Hematopoietic multipotent progenitor cell treated with erythropoietin and hydrocortisone succinate and interleukin-3 and kit ligand, for 4 days (in vitro differentiated cells): ENCODE measurements around the gene LMNA.

Experiments
- DNase-seq: peaks from one replicate; pipeline ENCODE4 v3.0.0-alpha.2; 2015

The LMNA gene

DNA sequence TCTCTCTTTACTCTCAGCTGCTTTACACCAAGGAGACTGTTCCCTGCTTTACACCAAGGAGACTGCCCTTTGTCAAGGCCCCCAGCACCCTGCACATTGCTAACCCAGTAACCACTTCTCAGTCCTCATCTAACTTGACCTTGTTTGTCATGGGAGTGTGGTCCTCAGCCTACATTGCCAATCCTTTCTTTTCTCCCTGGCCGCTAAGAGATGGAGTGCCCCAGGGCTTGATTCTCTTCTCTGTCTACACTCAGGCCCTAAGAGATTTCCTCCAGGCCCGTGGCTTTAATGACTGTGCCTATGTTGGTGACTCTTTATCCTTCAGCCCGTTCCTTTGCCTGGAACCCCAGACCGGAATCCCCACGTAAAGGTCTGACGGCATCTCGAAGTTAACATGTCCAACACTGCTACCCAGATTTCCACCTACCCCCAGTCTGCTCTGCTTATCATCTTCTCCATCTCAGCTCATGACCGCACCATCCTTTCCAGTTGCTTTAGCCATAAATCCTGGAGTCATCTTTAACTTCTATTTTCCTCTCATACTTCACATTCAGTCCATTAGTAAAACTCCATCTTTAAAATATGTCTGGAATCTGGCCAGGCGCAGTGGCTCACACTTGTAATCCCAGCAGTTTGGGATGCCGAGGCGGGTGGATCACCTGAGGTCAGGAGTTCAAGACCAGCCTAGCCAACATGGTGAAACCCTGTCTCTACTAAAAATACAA is 29.4 kb downstream of the LMNA start:
- no peak for DNase-seq

GRCh38 chr1:156144742-156145141 is 30.2 kb downstream of the LMNA start:
- DNase-seq, result no peak

DNA sequence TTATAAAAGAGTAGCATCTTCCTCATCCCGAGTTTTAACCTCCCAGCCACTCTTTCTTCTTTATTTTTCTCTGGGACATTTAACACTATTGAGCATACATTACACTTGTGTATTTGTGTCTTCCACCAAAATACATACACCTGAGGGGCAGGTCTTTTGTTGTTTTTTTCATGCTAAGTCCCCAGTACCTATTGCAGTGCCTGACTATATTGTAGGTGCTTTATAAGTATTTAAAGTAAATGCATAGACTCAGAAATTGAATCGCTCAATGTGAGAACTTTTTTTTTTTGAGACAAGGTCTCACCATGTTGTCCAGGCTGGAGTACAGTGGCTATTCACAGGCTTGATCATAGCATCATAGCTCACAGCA is 31.1 kb downstream of the LMNA start:
- DNase-seq, result no peak

DNA sequence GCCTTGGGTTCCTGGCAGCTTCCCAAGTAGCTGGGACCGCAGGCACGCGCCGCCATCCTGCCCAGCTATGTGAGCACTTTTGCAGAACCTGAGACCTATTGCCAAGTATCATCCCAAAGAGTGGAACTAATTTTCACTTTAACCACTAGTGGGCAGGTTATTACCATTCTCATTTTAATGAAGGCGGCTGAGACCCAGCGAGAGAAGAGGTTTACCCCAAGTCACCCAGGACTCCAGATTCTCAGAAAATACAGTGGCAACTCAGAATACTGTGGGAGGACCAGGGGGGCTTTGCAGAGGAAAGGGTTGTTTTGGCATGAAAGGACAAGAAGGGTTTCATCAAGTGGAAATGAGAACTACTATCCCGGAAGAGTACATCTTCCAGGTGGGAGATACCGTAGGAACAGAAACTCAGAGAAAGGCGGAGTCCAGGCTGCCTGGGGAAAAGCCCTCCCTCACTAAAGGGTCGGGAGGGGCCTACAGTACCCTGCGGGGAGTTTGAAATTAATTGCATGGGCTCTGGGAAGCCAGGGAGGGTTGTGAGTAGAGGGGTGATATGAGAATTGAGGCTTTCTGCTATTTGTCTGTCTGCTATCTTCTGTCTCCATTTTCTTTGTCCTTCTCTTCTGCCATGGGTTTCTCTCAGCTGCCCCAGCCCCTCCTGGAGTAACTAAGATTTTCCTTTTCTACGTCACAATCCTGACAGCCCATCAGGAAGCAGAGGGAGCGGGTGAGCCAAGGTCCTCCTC is 31.7 kb downstream of the LMNA start:
- peak; percentile 94 for DNase-seq

GRCh38 chr1:156146769-156147405 is 32.4 kb downstream of the LMNA start:
- DNase-seq, result peak; percentile 78

GRCh38 chr1:156148216-156148615 is 33.7 kb downstream of the LMNA start:
- DNase-seq, result peak; percentile 85

GRCh38 chr1:156149374-156150332 is 35.1 kb downstream of the LMNA start:
- no peak for DNase-seq

DNA sequence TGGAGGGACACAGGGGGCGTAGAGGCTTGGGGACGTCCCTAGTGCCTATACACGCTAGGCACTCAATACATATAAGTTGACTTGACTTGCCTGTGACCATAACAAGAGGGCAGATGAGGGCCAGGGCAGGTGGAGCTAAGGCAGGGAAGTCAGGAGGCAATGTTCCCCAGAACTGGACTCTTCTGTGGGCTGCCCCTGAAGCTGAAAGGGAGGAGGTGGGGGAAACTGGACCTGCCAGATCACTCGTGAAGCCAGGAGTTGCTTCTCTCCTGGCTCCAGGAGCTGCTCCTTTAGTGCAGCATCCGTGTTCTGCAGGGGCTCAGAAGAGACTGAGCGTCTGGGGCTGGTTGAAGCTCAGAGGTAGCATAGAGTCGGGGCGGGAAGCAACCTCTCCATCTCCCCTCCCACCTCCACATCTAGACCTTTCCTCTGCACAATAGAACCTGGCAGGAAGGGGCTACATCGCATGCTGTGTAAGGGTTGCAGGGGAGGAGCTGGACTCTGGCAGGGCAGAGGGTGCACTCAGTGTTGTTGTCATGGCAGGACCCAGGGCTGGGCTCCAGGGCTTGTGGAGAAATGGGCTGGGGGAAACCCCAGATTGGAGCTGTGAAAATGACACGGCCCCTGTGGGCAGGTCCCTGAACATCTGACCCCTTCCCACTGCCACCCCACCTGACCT is 36.0 kb downstream of the LMNA start:
- no peak for DNase-seq

- DNase-seq, result no peak
Measured at GRCh38 chr1:156151093-156151688, 36.7 kb downstream of the LMNA start.

DNA sequence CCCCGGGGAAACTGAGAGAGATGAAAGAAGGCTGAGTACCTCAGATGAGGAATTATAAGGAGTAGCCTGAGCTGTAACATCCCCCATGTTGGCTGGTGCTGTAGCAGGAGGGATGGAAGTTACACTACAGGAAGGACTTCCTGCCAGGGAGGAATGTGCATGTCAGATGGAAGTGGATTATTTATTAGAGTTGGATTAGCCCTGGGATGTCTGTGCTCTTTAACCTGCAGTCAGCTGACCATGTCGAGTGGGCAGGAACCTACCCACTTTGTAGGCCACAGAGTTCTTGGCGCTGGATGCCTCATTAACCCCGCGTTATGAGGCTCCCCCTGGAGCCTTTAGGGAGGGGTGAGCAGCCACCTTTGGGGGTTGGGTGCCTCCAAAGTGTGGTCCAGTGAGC is 38.1 kb downstream of the LMNA start:
- no peak for DNase-seq

DNA sequence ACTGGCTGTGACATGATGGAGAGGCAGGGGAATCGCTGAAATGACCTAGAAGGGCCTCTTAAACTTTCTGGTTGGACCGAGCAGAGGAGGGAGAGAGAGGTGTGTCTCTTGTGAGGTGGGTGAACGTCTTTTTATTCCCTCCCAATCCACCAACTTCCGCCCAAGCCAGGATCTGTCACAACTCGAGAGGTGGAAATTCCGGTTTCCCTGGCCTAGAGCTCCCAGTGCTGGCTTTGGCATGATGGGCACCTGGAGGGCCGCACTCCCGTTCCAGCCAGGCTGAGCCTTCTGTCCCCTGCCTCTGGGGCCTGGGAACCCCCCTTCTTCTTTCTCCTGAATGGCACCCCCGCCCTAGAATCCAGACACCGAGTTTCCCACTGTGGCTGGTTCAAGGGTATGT is 38.9 kb downstream of the LMNA start, which contains the start of gene SEMA4A:
Gene SEMA4A (plus strand): TSS at position 224 of the 400 bp plus-strand sequence. CDS start 994 bp downstream, outside the sequence.
- DNase-seq, result no peak

- peak; percentile 93 for DNase-seq
Measured at GRCh38 chr1:156154317-156154749, 39.8 kb downstream of the LMNA start.

DNA sequence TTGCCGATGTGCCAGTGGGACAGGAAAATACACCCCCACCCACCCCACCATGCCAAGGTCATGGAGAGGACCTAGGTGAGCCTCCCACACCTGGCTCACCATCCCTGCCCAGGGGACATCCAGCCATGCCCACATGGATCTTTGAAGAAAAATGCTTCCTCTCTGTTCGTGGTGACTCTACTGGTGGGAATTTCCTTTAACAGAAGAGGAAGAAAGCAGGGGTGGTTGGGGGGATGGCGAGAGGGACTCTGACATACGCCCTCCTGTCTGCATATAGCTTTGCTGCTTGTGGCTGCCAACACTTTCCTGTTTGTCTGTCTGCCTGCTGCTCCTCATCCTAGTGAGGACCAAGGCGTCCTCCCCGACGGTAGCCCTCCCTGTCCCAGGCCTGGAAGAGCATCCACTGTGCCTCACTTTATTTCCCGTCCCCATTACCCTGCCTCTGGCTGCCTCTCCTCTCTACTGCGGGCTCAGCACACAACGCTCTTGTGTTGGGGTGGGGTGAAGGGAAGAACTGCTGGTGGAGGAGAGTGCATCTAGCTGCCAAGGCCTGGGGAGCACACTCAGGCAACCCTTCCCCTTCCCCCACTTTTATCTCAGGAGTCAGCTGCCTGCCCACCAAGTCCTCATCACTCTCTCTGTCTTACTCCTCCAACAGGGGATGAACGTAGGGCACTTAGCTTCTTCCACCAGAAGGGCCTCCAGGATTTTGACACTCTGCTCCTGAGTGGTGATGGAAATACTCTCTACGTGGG is 41.4 kb downstream of the LMNA start:
- DNase-seq, result peak; percentile 77

DNA sequence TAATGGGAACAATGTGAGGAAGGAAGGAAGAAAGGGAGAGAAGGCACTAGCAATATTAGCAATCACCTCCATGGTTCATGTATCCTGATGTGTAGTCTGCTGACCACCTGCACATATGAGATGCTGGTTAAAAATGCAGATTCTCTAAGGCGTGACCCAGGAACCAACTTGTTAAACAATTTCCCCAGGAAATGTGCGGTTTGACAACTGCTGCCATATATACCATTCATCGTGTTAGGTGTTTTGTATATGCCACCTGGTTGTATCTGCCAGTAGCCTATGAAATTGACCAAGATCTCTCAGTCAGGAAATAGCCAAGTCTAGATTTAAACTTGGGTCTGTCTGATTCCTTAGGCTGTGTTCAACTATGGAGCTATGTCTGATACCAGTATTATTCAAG is 43.0 kb downstream of the LMNA start:
- no peak for DNase-seq

DNA sequence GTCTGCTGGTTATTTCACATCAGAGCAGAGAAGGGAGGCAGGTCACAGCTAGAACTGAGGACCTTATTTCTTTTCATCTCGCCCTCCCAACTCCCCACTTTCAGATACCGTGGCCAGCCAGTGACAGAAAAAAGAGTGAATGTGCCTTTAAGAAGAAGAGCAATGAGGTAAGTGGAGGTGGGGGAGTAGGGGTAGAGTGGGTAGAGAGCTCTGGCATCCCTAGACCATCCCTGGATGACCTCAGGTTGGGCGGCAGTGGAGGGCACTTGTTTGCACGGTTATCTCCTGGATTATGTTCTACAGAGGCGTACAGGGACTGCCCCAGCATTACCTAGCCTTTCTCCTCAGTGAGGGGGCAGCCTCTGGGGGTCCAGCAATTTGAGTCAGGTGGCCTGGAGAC is 43.5 kb downstream of the LMNA start:
- no peak for DNase-seq

- no peak for DNase-seq
Measured at GRCh38 chr1:156160000-156160742, 45.7 kb downstream of the LMNA start.

- peak; percentile 92 for DNase-seq
Measured at GRCh38 chr1:156160743-156161171, 46.2 kb downstream of the LMNA start.

DNA sequence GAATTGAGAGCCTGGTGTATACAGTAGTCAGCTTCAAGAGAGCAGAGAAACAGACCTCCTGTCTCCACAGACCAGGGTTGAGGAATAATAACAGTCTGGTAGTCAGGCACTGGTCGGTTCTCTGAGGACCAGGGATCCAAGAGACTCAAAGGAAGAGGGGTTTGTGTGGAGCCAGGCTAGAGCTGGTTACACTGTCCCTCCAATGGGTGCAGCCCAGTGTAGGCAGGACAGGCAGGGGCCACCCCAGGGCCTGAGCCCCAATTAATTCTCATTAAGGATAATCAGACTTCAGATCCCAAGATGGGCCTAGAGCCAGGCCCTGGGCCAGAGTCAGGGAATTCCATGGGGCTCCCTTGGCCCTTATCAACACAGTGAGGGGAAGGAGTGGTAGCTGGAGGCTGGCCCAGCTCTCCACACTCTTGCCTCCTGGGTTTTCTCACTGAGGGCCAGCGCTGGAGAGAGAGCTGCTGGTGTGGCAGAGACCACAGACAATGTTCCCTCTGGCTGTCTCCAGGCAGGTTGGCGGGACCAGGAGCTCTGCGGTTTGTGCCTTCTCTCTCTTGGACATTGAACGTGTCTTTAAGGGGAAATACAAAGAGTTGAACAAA is 48.0 kb downstream of the LMNA start:
- no peak for DNase-seq

GRCh38 chr1:156163712-156164111 is 49.2 kb downstream of the LMNA start:
- DNase-seq, result no peak
